ENCODE results near the gene HEPN1.

Gene HEPN1

GRCh38 chr11:124943254-124943616, 24.2 kb downstream of the HEPN1 start:
- TF ChIP-seq CTCF (IDR thresholded peaks at IDR 0.05; ENCODE audit: low read depth, low read length): no peak
- H3K4me3 ChIP-seq (ENCODE audit: low read depth, low read length): no peak overlapping the region

- no peak overlapping the region for H3K4me3 ChIP-seq (ENCODE audit: low read depth, low read length)
- TF ChIP-seq CTCF (IDR thresholded peaks at IDR 0.05; ENCODE audit: low read depth, low read length): no peak
Measured at GRCh38 chr11:124943741-124944140, 24.7 kb downstream of the HEPN1 start.

- no peak for TF ChIP-seq CTCF (IDR thresholded peaks at IDR 0.05; ENCODE audit: low read depth, low read length)
- no peak overlapping the region for H3K4me3 ChIP-seq (ENCODE audit: low read depth, low read length)
Measured at GRCh38 chr11:124944565-124944964, 25.5 kb downstream of the HEPN1 start.

GRCh38 chr11:124945826-124946225, 26.8 kb downstream of the HEPN1 start:
- no peak for TF ChIP-seq CTCF (IDR thresholded peaks at IDR 0.05; ENCODE audit: low read depth, low read length)
- H3K4me3 ChIP-seq (ENCODE audit: low read depth, low read length): no peak overlapping the region

- no peak overlapping the region for H3K4me3 ChIP-seq (ENCODE audit: low read depth, low read length)
- no peak for TF ChIP-seq CTCF (IDR thresholded peaks at IDR 0.05; ENCODE audit: low read depth, low read length)
Measured at GRCh38 chr11:124946735-124947141, 27.7 kb downstream of the HEPN1 start.

GRCh38 chr11:124950601-124951330, 31.7 kb downstream of the HEPN1 start:
- no peak for TF ChIP-seq CTCF (IDR thresholded peaks at IDR 0.05; ENCODE audit: low read depth, low read length)
- no peak overlapping the region for H3K4me3 ChIP-seq (ENCODE audit: low read depth, low read length)

- H3K4me3 ChIP-seq (ENCODE audit: low read depth, low read length): no peak overlapping the region
- TF ChIP-seq CTCF (IDR thresholded peaks at IDR 0.05; ENCODE audit: low read depth, low read length): no peak
Measured at GRCh38 chr11:124951341-124951740, 32.3 kb downstream of the HEPN1 start.
